ENCODE results near the gene CHIC2. TPM values are rescaled to one million over a fixed set of nuclear protein-coding genes. Genes with fewer than 3 reads are reported as not detected.

The CHIC2 gene
- polyA plus RNA-seq, 1 donor from 2014 or later = 58.5 TPM

DNA sequence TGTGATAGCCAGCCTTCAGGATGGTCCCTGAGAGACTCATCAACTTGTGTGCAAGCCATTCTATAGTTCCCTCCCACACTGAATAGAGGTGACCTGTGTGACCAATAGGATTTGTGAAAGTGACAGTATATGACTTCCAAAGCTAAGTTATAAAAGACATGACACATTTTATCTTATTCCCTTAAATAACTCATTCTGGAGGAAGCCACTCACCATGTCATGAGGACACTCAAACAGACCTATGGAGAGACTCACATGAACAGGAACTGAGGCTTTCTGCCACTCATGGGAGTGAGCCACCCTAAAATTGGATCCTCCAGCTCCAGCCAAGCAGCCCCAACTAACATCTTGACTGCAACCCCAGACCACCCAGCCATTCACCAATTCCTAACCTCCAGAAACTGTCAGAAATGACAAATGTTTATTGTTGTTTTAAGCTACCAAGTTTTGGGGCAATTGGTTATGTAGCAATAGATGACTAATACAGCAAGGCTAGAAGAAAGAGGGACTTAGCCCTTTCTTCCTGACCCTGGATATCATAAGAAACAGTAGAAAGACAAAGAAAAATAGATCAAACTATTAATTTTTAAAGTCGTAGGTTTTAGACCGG lies 9.0 kb upstream of the CHIC2 start:
- Histone ChIP-seq H3K79me2 (replicated peaks; ENCODE audit: insufficient read depth, low read length) (no peaks in the 10 kb centered on the region), H3F3A (ENCODE audit: insufficient read depth, low read length, poor library complexity, severe bottlenecking) (no peaks in the 10 kb centered on the region), H3K9me2 (ENCODE audit: insufficient read depth, low read length) (no peaks in the 10 kb centered on the region), H3K9me3 (ENCODE audit: low read length) (no peaks in the 10 kb centered on the region), H3K4me3 (ENCODE audit: low read length) (no peak overlapping the region), H2AFZ (ENCODE audit: low read depth, low read length) (no peak overlapping the region), H3K27me3 (ENCODE audit: insufficient read depth, low read depth, low read length) (no peaks in the 10 kb centered on the region), H3K9ac (ENCODE audit: low read length) (no peak overlapping the region), H4K20me1 (ENCODE audit: insufficient read depth) (no peaks in the 10 kb centered on the region), H3K27ac (ENCODE audit: low read length) (no peak overlapping the region), H3K36me3 (ENCODE audit: insufficient read depth, low read length) (no peaks in the 10 kb centered on the region), H3K4me2 (ENCODE audit: low read length) (no peak overlapping the region)
- TF ChIP-seq MXI1 (conservative IDR thresholded peaks at IDR 0.05; ENCODE audit: poor library complexity, severe bottlenecking) (no peak), SMC3 (conservative IDR thresholded peaks at IDR 0.05; ENCODE audit: poor library complexity) (no peak), EP300 (conservative IDR thresholded peaks at IDR 0.05; ENCODE audit: poor library complexity, severe bottlenecking) (no peak), TAF1 (IDR thresholded peaks at IDR 0.05; ENCODE audit: low read depth) (no peak), EZH2 (IDR thresholded peaks at IDR 0.05; ENCODE audit: borderline replicate concordance, insufficient read depth, low read length, poor library complexity, severe bottlenecking) (no peak), POLR2AphosphoS5 (IDR thresholded peaks at IDR 0.05) (no peak), RAD21 (conservative IDR thresholded peaks at IDR 0.05) (no peak)
- TF ChIP-seq, protein P1, sequence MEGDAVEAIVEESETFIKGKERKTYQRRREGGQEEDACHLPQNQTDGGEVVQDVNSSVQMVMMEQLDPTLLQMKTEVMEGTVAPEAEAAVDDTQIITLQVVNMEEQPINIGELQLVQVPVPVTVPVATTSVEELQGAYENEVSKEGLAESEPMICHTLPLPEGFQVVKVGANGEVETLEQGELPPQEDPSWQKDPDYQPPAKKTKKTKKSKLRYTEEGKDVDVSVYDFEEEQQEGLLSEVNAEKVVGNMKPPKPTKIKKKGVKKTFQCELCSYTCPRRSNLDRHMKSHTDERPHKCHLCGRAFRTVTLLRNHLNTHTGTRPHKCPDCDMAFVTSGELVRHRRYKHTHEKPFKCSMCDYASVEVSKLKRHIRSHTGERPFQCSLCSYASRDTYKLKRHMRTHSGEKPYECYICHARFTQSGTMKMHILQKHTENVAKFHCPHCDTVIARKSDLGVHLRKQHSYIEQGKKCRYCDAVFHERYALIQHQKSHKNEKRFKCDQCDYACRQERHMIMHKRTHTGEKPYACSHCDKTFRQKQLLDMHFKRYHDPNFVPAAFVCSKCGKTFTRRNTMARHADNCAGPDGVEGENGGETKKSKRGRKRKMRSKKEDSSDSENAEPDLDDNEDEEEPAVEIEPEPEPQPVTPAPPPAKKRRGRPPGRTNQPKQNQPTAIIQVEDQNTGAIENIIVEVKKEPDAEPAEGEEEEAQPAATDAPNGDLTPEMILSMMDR (IDR thresholded peaks at IDR 0.05; ENCODE audit: poor library complexity, severe bottlenecking) = no peak
- TF ChIP-seq, protein P2, sequence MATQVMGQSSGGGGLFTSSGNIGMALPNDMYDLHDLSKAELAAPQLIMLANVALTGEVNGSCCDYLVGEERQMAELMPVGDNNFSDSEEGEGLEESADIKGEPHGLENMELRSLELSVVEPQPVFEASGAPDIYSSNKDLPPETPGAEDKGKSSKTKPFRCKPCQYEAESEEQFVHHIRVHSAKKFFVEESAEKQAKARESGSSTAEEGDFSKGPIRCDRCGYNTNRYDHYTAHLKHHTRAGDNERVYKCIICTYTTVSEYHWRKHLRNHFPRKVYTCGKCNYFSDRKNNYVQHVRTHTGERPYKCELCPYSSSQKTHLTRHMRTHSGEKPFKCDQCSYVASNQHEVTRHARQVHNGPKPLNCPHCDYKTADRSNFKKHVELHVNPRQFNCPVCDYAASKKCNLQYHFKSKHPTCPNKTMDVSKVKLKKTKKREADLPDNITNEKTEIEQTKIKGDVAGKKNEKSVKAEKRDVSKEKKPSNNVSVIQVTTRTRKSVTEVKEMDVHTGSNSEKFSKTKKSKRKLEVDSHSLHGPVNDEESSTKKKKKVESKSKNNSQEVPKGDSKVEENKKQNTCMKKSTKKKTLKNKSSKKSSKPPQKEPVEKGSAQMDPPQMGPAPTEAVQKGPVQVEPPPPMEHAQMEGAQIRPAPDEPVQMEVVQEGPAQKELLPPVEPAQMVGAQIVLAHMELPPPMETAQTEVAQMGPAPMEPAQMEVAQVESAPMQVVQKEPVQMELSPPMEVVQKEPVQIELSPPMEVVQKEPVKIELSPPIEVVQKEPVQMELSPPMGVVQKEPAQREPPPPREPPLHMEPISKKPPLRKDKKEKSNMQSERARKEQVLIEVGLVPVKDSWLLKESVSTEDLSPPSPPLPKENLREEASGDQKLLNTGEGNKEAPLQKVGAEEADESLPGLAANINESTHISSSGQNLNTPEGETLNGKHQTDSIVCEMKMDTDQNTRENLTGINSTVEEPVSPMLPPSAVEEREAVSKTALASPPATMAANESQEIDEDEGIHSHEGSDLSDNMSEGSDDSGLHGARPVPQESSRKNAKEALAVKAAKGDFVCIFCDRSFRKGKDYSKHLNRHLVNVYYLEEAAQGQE (IDR thresholded peaks at IDR 0.05; ENCODE audit: borderline replicate concordance) = no peak

DNA sequence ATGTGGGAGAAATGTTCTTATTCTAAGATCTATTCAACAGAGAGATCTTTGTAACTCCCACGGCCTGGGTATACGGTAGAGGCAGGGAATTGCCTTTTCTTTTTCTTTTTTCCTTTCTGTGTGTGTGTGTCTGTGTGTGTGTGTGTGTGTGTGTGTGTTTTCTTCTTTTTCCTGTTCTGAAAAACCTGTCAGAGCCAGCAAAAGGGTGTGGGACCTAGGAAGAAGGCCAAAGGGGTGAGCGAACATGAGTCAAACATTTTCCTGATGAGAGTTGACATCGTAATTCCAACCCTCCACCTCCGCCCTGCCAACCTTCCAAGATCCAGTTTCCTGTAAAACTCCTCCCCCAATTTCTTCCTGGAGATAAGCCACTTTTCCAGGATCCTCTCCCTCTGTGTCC lies 2.8 kb upstream of the CHIC2 start:
- no peak for TF ChIP-seq RAD21 (conservative IDR thresholded peaks at IDR 0.05)
- no peak for TF ChIP-seq SMC3 (conservative IDR thresholded peaks at IDR 0.05; ENCODE audit: poor library complexity)
- no peak for TF ChIP-seq POLR2AphosphoS5 (IDR thresholded peaks at IDR 0.05)
- TF ChIP-seq, protein P2 (IDR thresholded peaks at IDR 0.05; ENCODE audit: borderline replicate concordance) = no peak
- no peak for TF ChIP-seq EZH2 (IDR thresholded peaks at IDR 0.05; ENCODE audit: borderline replicate concordance, insufficient read depth, low read length, poor library complexity, severe bottlenecking)
- TF ChIP-seq, protein P1 (IDR thresholded peaks at IDR 0.05; ENCODE audit: poor library complexity, severe bottlenecking) = no peak
- TF ChIP-seq TAF1 (IDR thresholded peaks at IDR 0.05; ENCODE audit: low read depth) = no peak
- TF ChIP-seq MXI1 (conservative IDR thresholded peaks at IDR 0.05; ENCODE audit: poor library complexity, severe bottlenecking) = no peak
- no peak for TF ChIP-seq EP300 (conservative IDR thresholded peaks at IDR 0.05; ENCODE audit: poor library complexity, severe bottlenecking)
- H3K36me3 ChIP-seq (ENCODE audit: insufficient read depth, low read length) = no peaks in the 10 kb centered on the region
- no peak overlapping the region for H3K9ac ChIP-seq (ENCODE audit: low read length)
- H3F3A ChIP-seq (ENCODE audit: insufficient read depth, low read length, poor library complexity, severe bottlenecking) = no peaks in the 10 kb centered on the region
- H3K27me3 ChIP-seq (ENCODE audit: insufficient read depth, low read depth, low read length) = no peaks in the 10 kb centered on the region
- no peak overlapping the region for H3K27ac ChIP-seq (ENCODE audit: low read length)
- peaks cover 17% of the 10 kb centered on the region for H3K79me2 ChIP-seq (replicated peaks; ENCODE audit: insufficient read depth, low read length)
- no peak overlapping the region for H2AFZ ChIP-seq (ENCODE audit: low read depth, low read length)
- no peak overlapping the region for H3K4me3 ChIP-seq (ENCODE audit: low read length)
- H3K4me2 ChIP-seq (ENCODE audit: low read length) = no peak overlapping the region
- no peaks in the 10 kb centered on the region for H4K20me1 ChIP-seq (ENCODE audit: insufficient read depth)
- H3K9me3 ChIP-seq (ENCODE audit: low read length) = no peaks in the 10 kb centered on the region
- H3K9me2 ChIP-seq (ENCODE audit: insufficient read depth, low read length) = no peaks in the 10 kb centered on the region
